HEK293 (cell line): Measurements from ENCODE around the gene BCL2L1.

Experiments
- ATF2 ChIP-seq: fragments of 450-650 bp; formaldehyde crosslinking; IDR thresholded peaks from 2 replicates; pipeline ENCODE4 v1.5.1; 2016; ENCODE audit warnings: missing biosample characterization, missing genetic modification characterization, low read depth
- BCL11B ChIP-seq: fragments of 450-650 bp; formaldehyde crosslinking; IDR thresholded peaks from 2 replicates; pipeline ENCODE4 v1.5.1; 2016; ENCODE audit warnings: low read depth, missing biosample characterization, missing genetic modification characterization
- BCL6B ChIP-seq: fragments of 450-650 bp; formaldehyde crosslinking; IDR thresholded peaks from 2 replicates; pipeline ENCODE4 v1.5.1; 2017; ENCODE audit warnings: missing biosample characterization, missing genetic modification characterization
- KLF7 ChIP-seq: fragments of 450-650 bp; formaldehyde crosslinking; IDR thresholded peaks from 2 replicates; pipeline ENCODE4 v1.5.1; 2016; ENCODE audit warnings: missing biosample characterization, missing genetic modification characterization, borderline replicate concordance
- PRDM4 ChIP-seq: fragments of 450-650 bp; formaldehyde crosslinking; IDR thresholded peaks from 2 replicates; pipeline ENCODE4 v1.5.1; 2017; ENCODE audit warnings: missing biosample characterization, missing genetic modification characterization
- WT1 ChIP-seq: fragments of 450-650 bp; formaldehyde crosslinking; IDR thresholded peaks from 2 replicates; pipeline ENCODE4 v1.5.1; 2016; ENCODE audit warnings: missing biosample characterization, missing genetic modification characterization
- YY1 ChIP-seq: fragments of 450-650 bp; formaldehyde crosslinking; IDR thresholded peaks from 2 replicates; pipeline ENCODE4 v1.5.1; 2018; ENCODE audit warnings: missing biosample characterization, missing genetic modification characterization
- YY2 ChIP-seq: fragments of 450-650 bp; formaldehyde crosslinking; IDR thresholded peaks from 2 replicates; pipeline ENCODE4 v1.5.1; 2016; ENCODE audit warnings: missing biosample characterization, missing genetic modification characterization
- ZBTB11 ChIP-seq: fragments of 450-650 bp; formaldehyde crosslinking; conservative IDR thresholded peaks from 2 replicates; pipeline ENCODE4 v1.5.1; 2016; ENCODE audit warnings: low read depth, missing biosample characterization, missing genetic modification characterization
- ZEB2 ChIP-seq: fragments of 450-650 bp; formaldehyde crosslinking; IDR thresholded peaks from 2 replicates; pipeline ENCODE4 v1.5.1; 2016; ENCODE audit warnings: missing biosample characterization, missing genetic modification characterization
- ZNF155 ChIP-seq: fragments of 450-650 bp; formaldehyde crosslinking; IDR thresholded peaks from 2 replicates; pipeline ENCODE4 v1.5.1; 2016; ENCODE audit warnings: missing biosample characterization, missing genetic modification characterization
- ZNF169 ChIP-seq: fragments of 450-650 bp; formaldehyde crosslinking; IDR thresholded peaks from 2 replicates; pipeline ENCODE4 v1.5.1; 2016; ENCODE audit warnings: missing biosample characterization, missing genetic modification characterization
- ZNF2 ChIP-seq: fragments of 450-650 bp; formaldehyde crosslinking; IDR thresholded peaks from 2 replicates; pipeline ENCODE4 v1.5.1; 2016; ENCODE audit warnings: missing biosample characterization, missing genetic modification characterization
- ZNF362 ChIP-seq: fragments of 450-650 bp; formaldehyde crosslinking; IDR thresholded peaks from 2 replicates; pipeline ENCODE4 v1.5.1; 2016; ENCODE audit warnings: missing biosample characterization, missing genetic modification characterization
- ZNF501 ChIP-seq: fragments of 450-650 bp; formaldehyde crosslinking; IDR thresholded peaks from 2 replicates; pipeline ENCODE4 v1.5.1; 2016; ENCODE audit warnings: missing biosample characterization, missing genetic modification characterization
- ZNF518A ChIP-seq: fragments of 450-650 bp; formaldehyde crosslinking; conservative IDR thresholded peaks from 2 replicates; pipeline ENCODE4 v1.5.1; 2016; ENCODE audit warnings: low read depth, missing biosample characterization, missing genetic modification characterization
- ZNF558 ChIP-seq: fragments of 450-650 bp; formaldehyde crosslinking; IDR thresholded peaks from 2 replicates; pipeline ENCODE4 v1.5.1; 2016; ENCODE audit warnings: missing biosample characterization, missing genetic modification characterization
- ZNF654 ChIP-seq: fragments of 450-650 bp; formaldehyde crosslinking; IDR thresholded peaks from 2 replicates; pipeline ENCODE4 v1.5.1; 2016; ENCODE audit warnings: low read depth, missing biosample characterization, missing genetic modification characterization
- ZNF704 ChIP-seq: fragments of 450-650 bp; formaldehyde crosslinking; IDR thresholded peaks from 2 replicates; pipeline ENCODE4 v1.5.1; 2016; ENCODE audit warnings: missing biosample characterization, missing genetic modification characterization
- ZNF76 ChIP-seq: fragments of 450-650 bp; formaldehyde crosslinking; IDR thresholded peaks from 2 replicates; pipeline ENCODE4; 2016; ENCODE audit warnings: low read depth, missing biosample characterization, missing genetic modification characterization, borderline replicate concordance
- ZNF777 ChIP-seq: fragments of 450-650 bp; formaldehyde crosslinking; IDR thresholded peaks from 2 replicates; pipeline ENCODE4 v1.5.1; 2017; ENCODE audit warnings: missing biosample characterization, missing genetic modification characterization, borderline replicate concordance
- ZXDB ChIP-seq: fragments of 450-650 bp; formaldehyde crosslinking; IDR thresholded peaks from 2 replicates; pipeline ENCODE4 v1.5.1; 2016; ENCODE audit warnings: missing biosample characterization, missing genetic modification characterization

BCL2L1 gene

GRCh38 chr20:31738729-31739549, 16.3 kb upstream of the BCL2L1 start, which contains the start of gene TPX2 (continued):
- TF ChIP-seq ZNF169 (tag by site-specific recombination) = no peak
- TF ChIP-seq ZNF2 (tag by site-specific recombination) = peak; percentile 57; the same call in 1 of the 2 replicates
- peak; percentile 65; the same call in 1 of the 2 replicates for TF ChIP-seq KLF7
- TF ChIP-seq ZNF518A (tag by site-specific recombination) = 0 out of 2 replicates have a peak, but pooled peaks have one; percentile 27
- TF ChIP-seq ZNF362 (tag by site-specific recombination) = no peak
- TF ChIP-seq WT1 = no peak
- TF ChIP-seq ZNF501 (tag by site-specific recombination) = peak; percentile 63
- TF ChIP-seq ZBTB11 (tag by site-specific recombination) = peak; percentile 46
- TF ChIP-seq ZXDB (tag by site-specific recombination) = peak; percentile 94
- TF ChIP-seq ZEB2 = peak; percentile 68
- TF ChIP-seq BCL6B (tag by site-specific recombination) = no peak
- TF ChIP-seq ZNF704 (tag by site-specific recombination) = no peak
- no peak for TF ChIP-seq ZNF654
- TF ChIP-seq ZNF76 = peak; percentile 95
- 0 out of 2 replicates have a peak, but pooled peaks have one; percentile 53 for TF ChIP-seq YY1 (tag by site-specific recombination)
- TF ChIP-seq ZNF777 (tag by site-specific recombination) = no peak
- TF ChIP-seq ZNF155 (tag by site-specific recombination) = no peak
- no peak for TF ChIP-seq BCL11B (tag by site-specific recombination)
- TF ChIP-seq ZNF558 (tag by site-specific recombination) = no peak
- TF ChIP-seq ATF2 (tag by site-specific recombination) = no peak
- no peak for TF ChIP-seq YY2
- no peak for TF ChIP-seq PRDM4 (tag by site-specific recombination)
